ENCODE results near the gene VRK1. TPM values are rescaled to one million over a fixed set of nuclear protein-coding genes. Genes with fewer than 3 reads are reported as not detected.

Gene VRK1
- total and polyA plus RNA-seq, 2 of the 8 experiments (the other 6 are each of a cell fraction or from before 2014, with no cell fraction given): 24.2 to 64.8 TPM

DNA sequence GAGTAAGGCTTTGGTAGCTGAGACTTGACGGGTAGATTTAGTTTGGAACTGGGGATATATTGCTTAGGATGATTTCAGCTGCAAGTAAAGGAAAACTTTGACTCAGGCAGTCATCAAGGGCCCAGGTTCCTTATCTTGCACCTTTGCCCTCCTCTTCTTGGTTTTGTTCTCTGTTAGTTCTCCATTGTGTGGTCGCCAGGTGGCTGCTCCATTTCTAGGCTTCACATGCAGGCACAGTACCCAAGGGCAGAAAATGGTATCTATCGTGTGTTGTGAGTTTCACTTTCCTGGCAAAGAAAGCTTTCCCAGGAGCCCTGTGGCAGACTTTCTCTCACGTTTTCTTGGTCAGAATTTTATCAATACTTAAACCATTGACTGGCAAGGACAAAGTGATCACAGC, 50.8 kb downstream of the VRK1 start:
- Histone ChIP-seq H3K4me3 (ENCODE audit: extremely low read depth in 1 of 4, insufficient read depth in 2 of 4, low read depth in 3 of 4, low read length in 4 of 4) (no peak overlapping the region), H3K23me2 (ENCODE audit: low read depth, low read length) (no peaks in the 10 kb centered on the region), H2AK5ac (ENCODE audit: low read depth, low read length) (no peak overlapping the region), H3K27me3 (replicated peaks in 1 of 4; ENCODE audit: control insufficient read depth in 3 of 4, extremely low read depth in 1 of 4, insufficient read depth in 3 of 4, low read length in 3 of 4) (no peaks in the 10 kb centered on the region), H3K23ac (ENCODE audit: insufficient read length) (no peak overlapping the region), H3K9me3 (ENCODE audit: insufficient read depth in 2 of 2, low read depth in 1 of 2, low read length in 1 of 2) (no peaks in the 10 kb centered on the region), H3K56ac (replicated peaks; ENCODE audit: insufficient read length, low read depth, low read length) (no peak overlapping the region), H3K4me2 (ENCODE audit: insufficient read depth in 1 of 2, low read depth in 2 of 2, low read length in 2 of 2) (no peak overlapping the region), H2BK120ac (replicated peaks; ENCODE audit: low read depth, low read length) (no peak overlapping the region), H2BK15ac (ENCODE audit: low read length) (no peak overlapping the region), H3K18ac (ENCODE audit: extremely low read depth, low read length) (no peak overlapping the region), H3K9ac (replicated peaks in 1 of 4; ENCODE audit: extremely low read depth in 1 of 4, low read depth in 3 of 4, low read length in 3 of 4) (no peak overlapping the region), H2BK5ac (ENCODE audit: low read depth, low read length) (no peak overlapping the region), H3K36me3 (ENCODE audit: control insufficient read depth in 2 of 4, insufficient read depth in 4 of 4, low read length in 3 of 4) (peaks cover 0 to 28% (median 10%) of the 10 kb centered on the region in 4 experiments; a peak in 6 of 8 replicates), H3K79me1 (ENCODE audit: low read depth, low read length) (no peaks in the 10 kb centered on the region), H3K4me1 (replicated peaks in 1 of 4; ENCODE audit: control insufficient read depth in 3 of 4, insufficient read depth in 4 of 4, low read length in 3 of 4) (no peaks in the 10 kb centered on the region), H4K5ac (ENCODE audit: insufficient read length, low read depth, low read length) (no peak overlapping the region), H4K91ac (replicated peaks; ENCODE audit: insufficient read length, low read length) (no peak overlapping the region), H4K8ac (ENCODE audit: extremely low read depth, insufficient read depth, low read length) (no peak overlapping the region), H2BK12ac (ENCODE audit: low read depth, low read length) (no peak overlapping the region), H3K4ac (replicated peaks; ENCODE audit: insufficient read length, low read depth, low read length) (no peak overlapping the region), H4K20me1 (replicated peaks in 1 of 2; ENCODE audit: control insufficient read depth in 1 of 2, insufficient read depth in 2 of 2, low read length in 2 of 2) (peaks cover 0 to 1% of the 10 kb centered on the region in 2 experiments), H3K79me2 (ENCODE audit: control insufficient read depth in 1 of 2, insufficient read depth in 2 of 2, low read length in 2 of 2) (no peaks in the 10 kb centered on the region), H3K27ac (ENCODE audit: low read depth, low read length) (no peak overlapping the region), H2BK20ac (ENCODE audit: low read length) (no peak overlapping the region), H2AFZ (ENCODE audit: low read length) (no peak overlapping the region), H3K14ac (ENCODE audit: insufficient read length) (no peak overlapping the region)
- TF ChIP-seq NRF1 (IDR thresholded peaks at IDR 0.05; ENCODE audit: low read depth, low read length): no peak
- TF ChIP-seq CEBPB (IDR thresholded peaks at IDR 0.05; ENCODE audit: low read depth, low read length): no peak
- no peak for TF ChIP-seq USF2 (IDR thresholded peaks at IDR 0.05; ENCODE audit: low read length)
- TF ChIP-seq TCF12 (IDR thresholded peaks at IDR 0.05; ENCODE audit: low read depth, low read length): no peak
- TF ChIP-seq BCL11A (IDR thresholded peaks at IDR 0.05; ENCODE audit: low read depth in 2 of 2, low read length in 2 of 2): no peak
- TF ChIP-seq, protein P1, sequence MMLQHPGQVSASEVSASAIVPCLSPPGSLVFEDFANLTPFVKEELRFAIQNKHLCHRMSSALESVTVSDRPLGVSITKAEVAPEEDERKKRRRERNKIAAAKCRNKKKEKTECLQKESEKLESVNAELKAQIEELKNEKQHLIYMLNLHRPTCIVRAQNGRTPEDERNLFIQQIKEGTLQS (IDR thresholded peaks at IDR 0.05; ENCODE audit: insufficient read depth, low read depth, low read length): no peak
- no peak for TF ChIP-seq MAFK (IDR thresholded peaks at IDR 0.05; ENCODE audit: low read depth, low read length)
- no peak for TF ChIP-seq CHD2 (IDR thresholded peaks at IDR 0.05; ENCODE audit: low read length)
- TF ChIP-seq TBP (IDR thresholded peaks at IDR 0.05; ENCODE audit: low read depth, low read length): no peak
- no peak for TF ChIP-seq EP300 (IDR thresholded peaks at IDR 0.05; ENCODE audit: borderline replicate concordance in 1 of 2, low read depth in 2 of 2, low read length in 2 of 2)
- no peak for DNase-seq (ENCODE audit: low read depth in 1 of 2, low spot score in 2 of 2)
- ChIA-PET CTCF (ENCODE audit: partially characterized antibody) (interaction anchor here (0.9 to 1.5 kb wide), 2 partner anchors 13 to 228 kb away, joined by 3 read pairs; no protein-coding TSS in a partner anchor), POLR2A (ENCODE audit: partially characterized antibody) (no interaction called here)
- 88% methylated on average over 4 of the region's 4 CpGs; no CpG with 5 or more reads in 1 of the 2 experiments for WGBS, 2 experiments (ENCODE audit: extremely low coverage in 1 of 2, insufficient coverage in 1 of 2, insufficient read length in 1 of 2, insufficient replicate concordance in 2 of 2, low coverage in 1 of 2, low lambda C conversion rate in 2 of 2, missing lambda C conversion rate in 1 of 2)
- FAIRE-seq: no peak

Measured in H1 (cell line).